Fibroblast of lung (primary cell): Measurements from ENCODE around the gene NRP1. TPM values are rescaled to one million over a fixed set of nuclear protein-coding genes. Genes with fewer than 3 reads are reported as not detected.

Experiments
- DNase-seq, 2 donors: peaks; one replicate each; pipeline versions ENCODE4 v3.0.0 to v3.0.0-alpha.2; 2010; ENCODE audit warnings: low read depth in 2 of 2
- H2AFZ ChIP-seq: 2 replicates; pipeline ENCODE4 v1.5.1; 2012; ENCODE audit warnings: low read length, control low read depth, inconsistent platforms
- H3K27ac ChIP-seq: 2 replicates; pipeline ENCODE4 v1.5.1; 2011; ENCODE audit warnings: low read length, control low read depth; ENCODE audit not compliant: insufficient read depth
- H3K27me3 ChIP-seq: 2 replicates; pipeline ENCODE4 v1.5.1; 2011; ENCODE audit warnings: mild to moderate bottlenecking, low read length; ENCODE audit not compliant: control insufficient read depth, insufficient read depth
- H3K36me3 ChIP-seq: 2 replicates; pipeline ENCODE4 v1.5.1; 2011; ENCODE audit warnings: low read length; ENCODE audit not compliant: control insufficient read depth, insufficient read depth
- H3K4me1 ChIP-seq: 2 replicates; pipeline ENCODE4 v1.5.1; 2011; ENCODE audit warnings: low read length; ENCODE audit not compliant: control insufficient read depth, insufficient read depth; ENCODE audit errors: extremely low read depth
- H3K4me2 ChIP-seq: 2 replicates; pipeline ENCODE4 v1.5.1; 2011; ENCODE audit warnings: low read length, control low read depth; ENCODE audit not compliant: insufficient read depth; ENCODE audit errors: extremely low read depth
- H3K4me3 ChIP-seq, 4 experiments: fragments of 200-600 bp in 1 of 4; sonication (generic) in 1 of 4; replicated peaks in 1 of 4; 2 replicates each; pipeline ENCODE4 v1.5.1; 2011 to 2016; ENCODE audit warnings: low read length in 4 of 4, low read depth in 3 of 4, mild to moderate bottlenecking in 3 of 4, control low read depth in 2 of 4, inconsistent platforms in 1 of 4, mixed read lengths in 1 of 4; ENCODE audit not compliant: insufficient read depth in 1 of 4; ENCODE audit errors: control extremely low read depth in 1 of 4
- H3K79me2 ChIP-seq: 2 replicates; pipeline ENCODE4 v1.5.1; 2012; ENCODE audit warnings: mild to moderate bottlenecking, low read length, inconsistent platforms; ENCODE audit not compliant: control insufficient read depth, insufficient read depth
- H3K9ac ChIP-seq: 2 replicates; pipeline ENCODE4 v1.5.1; 2011; ENCODE audit warnings: mild to moderate bottlenecking, low read length, control low read depth; ENCODE audit not compliant: insufficient read depth
- H3K9me3 ChIP-seq: 2 replicates; pipeline ENCODE4 v1.5.1; 2012; ENCODE audit warnings: low read depth, low read length; ENCODE audit not compliant: control insufficient read depth, insufficient read depth
- H4K20me1 ChIP-seq: 2 replicates; pipeline ENCODE4 v1.5.1; 2011; ENCODE audit warnings: low read length; ENCODE audit not compliant: control insufficient read depth, insufficient read depth; ENCODE audit errors: extremely low read depth
- EZH2 ChIP-seq: IDR thresholded peaks from 2 replicates; pipeline ENCODE4 v1.5.1; 2012; ENCODE audit warnings: low read length, control low read depth, mild to moderate bottlenecking; ENCODE audit errors: missing control alignments
- polyA plus RNA-seq, 2 donors: library from polyadenylated mRNA; depleted of rRNA in 1 of 2; stranded (reverse) in 1 of 2; unstranded in 1 of 2; fragments of >200 nt; gene quantifications; 2 replicates each; pipeline ENCODE4 v1.2.1, GENCODE V29; 2011 to 2012; ENCODE audit warnings: missing spikeins in 1 of 2
- total RNA-seq: library from RNA; depleted of rRNA; stranded (reverse); fragments of >200 nt; gene quantifications from 2 replicates; pipeline ENCODE4 v1.2.1, GENCODE V29; 2014
- TF ChIP-seq, protein P1 (sequence below), 2 donors: IDR thresholded peaks in 1 of 2; conservative IDR thresholded peaks in 1 of 2; 1 replicate in 1 of 2; 2 replicates in 1 of 2; pipeline ENCODE4 v1.5.1; 2011 to 2012; ENCODE audit warnings: low read length in 2 of 2, control low read depth in 1 of 2, inconsistent platforms in 1 of 2, low read depth in 1 of 2, mild to moderate bottlenecking in 1 of 2

Gene NRP1
- total and polyA plus RNA-seq, 2 donors (not counting 1 experiment from before 2014, with no cell fraction given) = 187 to 373 TPM

DNA sequence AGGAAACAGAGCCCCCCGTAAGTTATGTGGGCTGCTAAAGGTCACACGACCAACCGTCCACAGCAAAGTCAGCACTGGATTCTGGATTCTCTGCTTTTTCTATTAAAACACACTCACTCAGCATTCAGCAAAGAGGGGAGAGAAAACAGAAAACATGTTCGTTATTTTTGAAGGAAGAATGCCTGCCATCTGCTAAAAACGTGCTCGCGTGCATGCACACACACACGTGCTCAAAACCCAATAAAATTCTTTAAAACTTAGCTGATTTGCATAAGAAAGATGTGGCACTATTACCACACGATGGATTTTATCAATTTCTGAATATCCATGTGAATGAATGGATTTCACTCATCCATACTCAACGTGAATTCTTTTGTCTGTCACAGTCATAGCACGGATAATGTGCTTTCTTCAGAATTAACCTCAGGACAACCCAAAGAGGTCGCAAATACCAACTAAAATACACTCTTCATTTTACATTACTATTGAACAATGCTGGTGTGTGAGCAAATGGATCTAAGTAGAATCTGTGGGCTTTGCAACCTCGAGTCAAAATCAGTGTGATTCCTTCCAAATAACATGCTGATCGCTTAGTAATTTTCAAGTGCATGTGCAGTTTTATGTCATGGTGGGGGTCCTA is 40.8 kb downstream of the NRP1 start:
- peaks cover 14% of the 10 kb centered on the region for H3K4me1 ChIP-seq
- H3K79me2 ChIP-seq = peaks cover 96% of the 10 kb centered on the region
- no peak overlapping the region for H3K27ac ChIP-seq
- no peaks in the 10 kb centered on the region for H3K27me3 ChIP-seq
- peaks cover 3% of the 10 kb centered on the region for H4K20me1 ChIP-seq
- H3K9ac ChIP-seq = no peak overlapping the region
- no peak overlapping the region for H3K4me2 ChIP-seq
- peaks cover 6% of the 10 kb centered on the region for H3K36me3 ChIP-seq
- H3K9me3 ChIP-seq = no peaks in the 10 kb centered on the region
- TF ChIP-seq, protein P1, sequence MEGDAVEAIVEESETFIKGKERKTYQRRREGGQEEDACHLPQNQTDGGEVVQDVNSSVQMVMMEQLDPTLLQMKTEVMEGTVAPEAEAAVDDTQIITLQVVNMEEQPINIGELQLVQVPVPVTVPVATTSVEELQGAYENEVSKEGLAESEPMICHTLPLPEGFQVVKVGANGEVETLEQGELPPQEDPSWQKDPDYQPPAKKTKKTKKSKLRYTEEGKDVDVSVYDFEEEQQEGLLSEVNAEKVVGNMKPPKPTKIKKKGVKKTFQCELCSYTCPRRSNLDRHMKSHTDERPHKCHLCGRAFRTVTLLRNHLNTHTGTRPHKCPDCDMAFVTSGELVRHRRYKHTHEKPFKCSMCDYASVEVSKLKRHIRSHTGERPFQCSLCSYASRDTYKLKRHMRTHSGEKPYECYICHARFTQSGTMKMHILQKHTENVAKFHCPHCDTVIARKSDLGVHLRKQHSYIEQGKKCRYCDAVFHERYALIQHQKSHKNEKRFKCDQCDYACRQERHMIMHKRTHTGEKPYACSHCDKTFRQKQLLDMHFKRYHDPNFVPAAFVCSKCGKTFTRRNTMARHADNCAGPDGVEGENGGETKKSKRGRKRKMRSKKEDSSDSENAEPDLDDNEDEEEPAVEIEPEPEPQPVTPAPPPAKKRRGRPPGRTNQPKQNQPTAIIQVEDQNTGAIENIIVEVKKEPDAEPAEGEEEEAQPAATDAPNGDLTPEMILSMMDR (conservative IDR thresholded peaks at IDR 0.05 in 1 of 2, IDR thresholded peaks at IDR 0.05 in 1 of 2; ENCODE audit: low read depth in 1 of 2, low read length in 2 of 2) = no peak
- TF ChIP-seq EZH2 = no peak
- H2AFZ ChIP-seq = no peak overlapping the region
- no peak for DNase-seq
- H3K4me3 ChIP-seq = no peak overlapping the region

DNA sequence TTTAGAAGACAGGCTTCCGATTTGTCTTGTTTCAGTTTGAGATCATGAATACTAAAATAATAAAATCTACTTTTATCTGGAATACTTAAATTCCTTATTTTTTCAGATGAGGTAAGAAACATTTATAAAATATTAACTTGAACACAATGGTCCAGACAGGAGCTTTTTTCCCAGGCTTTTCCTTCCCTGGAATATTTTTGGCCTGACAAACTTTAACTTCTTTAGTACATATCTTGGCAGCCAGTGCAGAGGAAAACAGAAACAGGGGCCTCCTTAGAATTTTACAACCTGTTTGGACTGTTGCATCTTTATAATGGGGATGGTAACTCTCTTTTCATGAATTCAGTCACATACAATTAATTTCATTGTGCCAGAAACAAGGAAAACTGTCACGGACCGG is 41.4 kb downstream of the NRP1 start:
- H3K27me3 ChIP-seq = no peaks in the 10 kb centered on the region
- TF ChIP-seq, protein P1 (conservative IDR thresholded peaks at IDR 0.05 in 1 of 2, IDR thresholded peaks at IDR 0.05 in 1 of 2; ENCODE audit: low read depth in 1 of 2, low read length in 2 of 2) = no peak
- no peak for TF ChIP-seq EZH2
- peaks cover 96% of the 10 kb centered on the region for H3K79me2 ChIP-seq
- H3K27ac ChIP-seq = no peak overlapping the region
- H3K4me1 ChIP-seq = peaks cover 14% of the 10 kb centered on the region
- H3K36me3 ChIP-seq = peaks cover 6% of the 10 kb centered on the region
- H3K4me3 ChIP-seq = no peak overlapping the region
- H3K4me2 ChIP-seq = no peak overlapping the region
- no peak overlapping the region for H2AFZ ChIP-seq
- H3K9ac ChIP-seq = no peak overlapping the region
- H3K9me3 ChIP-seq = no peaks in the 10 kb centered on the region
- peaks cover 3% of the 10 kb centered on the region for H4K20me1 ChIP-seq
- DNase-seq = no peak

DNA sequence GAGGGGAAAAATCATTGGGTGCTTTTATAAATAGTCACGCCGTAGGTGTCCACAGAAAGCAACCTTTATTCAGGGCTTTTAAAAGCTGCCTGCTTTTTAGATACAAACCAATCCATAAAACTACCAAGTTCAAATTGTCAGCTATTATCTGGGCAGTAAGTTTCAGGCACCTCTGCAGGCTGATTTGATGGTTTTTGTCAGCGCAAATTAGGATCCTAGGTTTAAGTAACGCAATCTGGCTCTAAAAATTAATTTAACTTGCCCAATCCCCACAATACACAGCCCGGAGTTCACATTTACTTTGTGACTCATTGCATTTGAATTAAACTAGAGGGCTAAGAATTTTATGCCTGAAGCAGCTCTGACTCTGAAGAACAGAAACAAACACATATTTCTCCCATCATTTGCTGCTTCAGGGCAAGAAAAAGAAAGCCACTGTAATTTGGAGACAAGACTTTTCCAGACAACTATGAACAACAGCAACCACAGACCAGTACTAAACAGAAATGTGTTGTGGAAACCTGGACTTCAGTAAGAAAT is 43.3 kb downstream of the NRP1 start:
- no peak for TF ChIP-seq EZH2
- TF ChIP-seq, protein P1 (conservative IDR thresholded peaks at IDR 0.05 in 1 of 2, IDR thresholded peaks at IDR 0.05 in 1 of 2; ENCODE audit: low read depth in 1 of 2, low read length in 2 of 2) = no peak
- Histone ChIP-seq H4K20me1 (peaks cover 3% of the 10 kb centered on the region), H3K9ac (no peak overlapping the region), H3K27ac (peak overlapping the region; percentile 48), H2AFZ (no peak overlapping the region), H3K36me3 (peaks cover 4% of the 10 kb centered on the region), H3K9me3 (no peaks in the 10 kb centered on the region), H3K4me2 (peak overlapping the region; percentile 60), H3K79me2 (peaks cover 96% of the 10 kb centered on the region), H3K4me1 (peaks cover 12% of the 10 kb centered on the region), H3K4me3 (peak overlapping the region in 1 of 4 experiments; percentile 16), H3K27me3 (no peaks in the 10 kb centered on the region)
- peak; percentile 82 to 94 for DNase-seq
